H7 (cell line): Measurements from ENCODE around the gene LHPP. TPM values are rescaled to one million over a fixed set of nuclear protein-coding genes. Genes with fewer than 3 reads are reported as not detected.
A peak's percentile ranks its signal among the peaks of the same experiment; 100 is the strongest.

Source experiments
- DNase-seq: peaks from one replicate; pipeline ENCODE4 v3.0.0; 2012
- H3K27me3 ChIP-seq: 2 replicates; pipeline ENCODE4 v1.6.0; 2011; ENCODE audit warnings: mild to moderate bottlenecking, low read length; ENCODE audit not compliant: control insufficient read depth, insufficient read depth
- H3K36me3 ChIP-seq: replicated peaks from 2 replicates; pipeline ENCODE4 v1.5.1; 2011; ENCODE audit warnings: low read length; ENCODE audit not compliant: control insufficient read depth, insufficient read depth
- H3K4me3 ChIP-seq: 2 replicates; pipeline ENCODE4 v1.5.1; 2011; ENCODE audit warnings: low read depth, mild to moderate bottlenecking, control low read depth, low read length, moderate library complexity; ENCODE audit not compliant: insufficient read depth
- total RNA-seq: library from RNA; depleted of rRNA; stranded (reverse); fragments of >200 nt; shearing (Covaris generic); gene quantifications from 2 replicates; pipeline ENCODE4 v1.2.3, GENCODE V29; 2014

Gene LHPP
- total RNA-seq, 1 experiment from 2014 or later, result 26.2 TPM

GRCh38 chr10:124558339-124559321 is 97.0 kb downstream of the LHPP start:
- H3K27me3 ChIP-seq, result no peaks in the 10 kb centered on the region

GRCh38 chr10:124559372-124560132 is 97.9 kb downstream of the LHPP start:
- Histone ChIP-seq H3K27me3 (no peaks in the 10 kb centered on the region), H3K4me3 (no peak overlapping the region), H3K36me3 (no peaks in the 10 kb centered on the region)
- DNase-seq, result peak; percentile 20

More at GRCh38 chr10:124558339-124559321, 97.0 kb downstream of the LHPP start:
- Histone ChIP-seq H3K36me3 (no peaks in the 10 kb centered on the region), H3K4me3 (no peak overlapping the region)
- DNase-seq, result no peak

GRCh38 chr10:124560377-124561105 is 98.9 kb downstream of the LHPP start:
- Histone ChIP-seq H3K27me3 (no peaks in the 10 kb centered on the region), H3K4me3 (no peak overlapping the region), H3K36me3 (no peaks in the 10 kb centered on the region)
- DNase-seq, result peak; percentile 34

- H3K36me3 ChIP-seq, result no peaks in the 10 kb centered on the region
- no peak overlapping the region for H3K4me3 ChIP-seq
- H3K27me3 ChIP-seq, result no peaks in the 10 kb centered on the region
- DNase-seq, result peak; percentile 22
Observed at GRCh38 chr10:124561206-124561605, 99.6 kb downstream of the LHPP start.

- DNase-seq, result no peak
- Histone ChIP-seq H3K27me3 (no peaks in the 10 kb centered on the region), H3K4me3 (no peak overlapping the region), H3K36me3 (no peaks in the 10 kb centered on the region)
Observed at GRCh38 chr10:124562425-124563060, 100.9 kb downstream of the LHPP start.

GRCh38 chr10:124563320-124564040 is 101.9 kb downstream of the LHPP start:
- Histone ChIP-seq H3K36me3 (no peaks in the 10 kb centered on the region), H3K27me3 (no peaks in the 10 kb centered on the region), H3K4me3 (no peak overlapping the region)
- DNase-seq, result peak; percentile 69

GRCh38 chr10:124564881-124565280 is 103.3 kb downstream of the LHPP start:
- DNase-seq, result peak; percentile 32
- H3K36me3 ChIP-seq, result no peaks in the 10 kb centered on the region
- H3K27me3 ChIP-seq, result no peaks in the 10 kb centered on the region
- no peak overlapping the region for H3K4me3 ChIP-seq

GRCh38 chr10:124565565-124566221 is 104.1 kb downstream of the LHPP start:
- Histone ChIP-seq H3K36me3 (no peaks in the 10 kb centered on the region), H3K4me3 (no peak overlapping the region), H3K27me3 (no peaks in the 10 kb centered on the region)
- DNase-seq, result peak; percentile 96

- no peak overlapping the region for H3K4me3 ChIP-seq
- H3K27me3 ChIP-seq, result no peaks in the 10 kb centered on the region
- DNase-seq, result no peak
Observed at GRCh38 chr10:124566222-124566888, 104.7 kb downstream of the LHPP start.

GRCh38 chr10:124566981-124567835 is 105.6 kb downstream of the LHPP start:
- Histone ChIP-seq H3K4me3 (no peak overlapping the region), H3K36me3 (no peaks in the 10 kb centered on the region), H3K27me3 (no peaks in the 10 kb centered on the region)
- peak; percentile 49 for DNase-seq

More at GRCh38 chr10:124566222-124566888, 104.7 kb downstream of the LHPP start:
- no peaks in the 10 kb centered on the region for H3K36me3 ChIP-seq

GRCh38 chr10:124568339-124568738 is 106.7 kb downstream of the LHPP start:
- Histone ChIP-seq H3K27me3 (no peaks in the 10 kb centered on the region), H3K4me3 (no peak overlapping the region)
- no peak for DNase-seq

More at GRCh38 chr10:124568339-124568738, 106.7 kb downstream of the LHPP start:
- H3K36me3 ChIP-seq, result no peaks in the 10 kb centered on the region
